ENCODE data around the gene XPNPEP2.
A peak's percentile ranks its signal among the peaks of the same experiment; 100 is the strongest.

XPNPEP2 gene

DNA sequence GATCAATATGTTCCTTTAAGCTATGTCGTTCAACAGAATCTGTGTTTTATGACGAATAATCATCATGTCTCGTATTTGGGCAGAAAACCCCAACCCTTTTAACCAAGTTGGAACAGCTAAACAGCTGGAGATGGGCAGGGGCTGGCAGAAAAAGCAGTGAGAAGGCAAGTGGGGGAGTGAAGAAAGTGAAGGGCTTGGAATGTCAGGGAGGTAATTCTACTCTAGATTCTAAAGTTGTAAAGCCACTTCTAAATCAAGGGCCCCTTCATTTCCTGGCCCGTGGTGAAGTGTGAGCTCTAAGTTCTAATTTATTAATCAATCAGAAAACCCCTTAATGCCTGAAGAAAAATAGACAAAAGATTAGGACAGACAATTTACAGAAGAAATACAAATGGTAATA is 61.4 kb downstream of the XPNPEP2 start:
- ATAC-seq: no peak

DNA sequence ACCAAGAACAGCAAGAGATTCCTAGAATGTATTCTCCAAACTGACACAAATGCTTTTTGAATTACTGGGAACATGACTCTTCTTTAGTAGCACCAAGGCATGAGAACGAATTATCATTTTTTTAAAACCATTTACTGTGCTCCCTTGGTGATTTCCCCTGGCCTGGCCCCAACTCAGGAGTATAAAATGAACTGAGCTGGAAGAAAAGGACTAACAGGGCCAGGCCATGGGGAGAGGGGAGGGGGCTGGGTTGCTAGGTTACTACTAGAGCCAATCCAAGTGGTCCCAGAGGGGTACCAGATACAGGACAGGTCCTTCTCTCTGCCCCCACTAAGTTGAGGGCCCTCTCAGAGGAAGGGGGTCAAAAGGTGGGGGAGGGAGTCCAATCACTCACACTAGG is 64.1 kb downstream of the XPNPEP2 start:
- no peak for ATAC-seq

GRCh38 chrX:129804806-129805205 is 66.0 kb downstream of the XPNPEP2 start:
- no peak for ATAC-seq

- no peak for ATAC-seq
Measured at GRCh38 chrX:129808158-129808828, 69.5 kb downstream of the XPNPEP2 start.

DNA sequence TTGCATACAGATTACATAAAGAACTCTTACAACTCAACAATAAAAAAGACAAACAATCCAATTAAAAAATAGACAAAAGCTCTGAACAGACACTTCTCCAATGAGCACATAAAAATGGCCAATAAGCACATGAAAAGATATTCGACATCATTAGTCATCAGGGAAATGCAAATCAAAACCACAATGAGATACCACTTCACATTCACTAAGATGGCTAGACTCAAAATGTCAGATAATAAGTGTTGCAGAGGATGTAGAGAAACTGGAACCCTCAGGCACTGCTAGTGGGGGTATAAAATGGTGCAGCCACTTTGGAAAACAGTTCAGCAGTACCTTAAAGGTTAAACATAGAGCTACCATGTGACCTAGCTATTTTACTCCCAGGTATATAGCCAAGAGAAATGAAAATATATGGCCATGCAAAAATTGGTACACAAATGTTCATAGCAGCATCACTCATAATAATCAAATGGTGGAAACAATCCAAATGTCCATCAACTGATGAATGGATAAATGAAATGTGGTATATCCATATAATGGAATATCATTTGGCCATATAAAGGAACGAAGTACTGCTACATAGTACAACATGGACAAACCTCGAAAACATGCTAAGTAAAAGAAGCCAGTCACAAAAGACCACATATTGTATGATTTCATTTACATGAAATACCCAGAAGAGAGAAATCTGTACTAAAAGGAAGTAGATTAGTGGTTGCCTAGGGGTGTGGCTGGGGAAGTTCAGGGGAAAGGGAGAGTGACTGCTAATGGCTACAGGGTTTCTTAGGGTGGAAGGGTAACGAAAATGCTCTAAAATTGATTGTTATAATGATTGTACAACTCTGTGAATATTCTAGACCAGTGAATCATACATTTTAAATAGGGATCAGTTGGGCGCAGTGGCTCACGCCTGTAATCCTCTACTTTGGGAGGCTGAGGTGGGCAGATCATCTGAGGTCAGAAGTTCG is 70.3 kb downstream of the XPNPEP2 start:
- peak; percentile 82 to 89 for ATAC-seq

GRCh38 chrX:129813662-129814368 is 75.0 kb downstream of the XPNPEP2 start:
- no peak for ATAC-seq

DNA sequence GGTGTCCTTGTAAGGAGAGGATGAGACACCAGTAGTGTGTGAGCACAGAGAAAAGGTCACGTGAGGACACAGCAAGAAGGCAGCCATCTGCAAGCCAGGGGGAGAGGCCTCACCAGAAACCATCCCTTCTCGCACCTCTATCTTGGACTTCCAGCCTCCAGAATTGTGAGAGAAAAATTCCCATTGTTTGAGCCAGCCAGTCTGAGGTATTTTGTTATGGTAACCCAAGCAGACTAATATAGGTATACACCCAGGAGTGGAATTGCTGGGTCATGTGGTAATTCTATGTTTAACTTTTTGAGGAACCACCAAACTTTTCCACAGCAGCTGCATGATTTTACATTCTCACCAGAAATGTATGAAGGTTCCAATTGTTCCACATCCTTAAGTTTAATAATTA is 79.3 kb downstream of the XPNPEP2 start:
- ATAC-seq: no peak

All from activated CD4-positive, CD25-positive, alpha-beta regulatory T cell treated with anti-CD3 and anti-CD28 coated beads, Interleukin-2, amount 50 U/mL, for 24 hours (primary cell).